Neural progenitor cell (in vitro differentiated cells): ENCODE data around the gene HS3ST5. TPM values are rescaled to one million over a fixed set of nuclear protein-coding genes. Genes with fewer than 3 reads are reported as not detected.
A peak's percentile ranks its signal among the peaks of the same experiment; 100 is the strongest.

Experiments used
- DNase-seq: peaks from one replicate; pipeline ENCODE4 v3.0.0-alpha.2; 2016; ENCODE audit warnings: low spot score
- H2AFZ ChIP-seq: fragments of 200-600 bp; sonication (generic); replicated peaks from 2 replicates; pipeline ENCODE4 v1.6.1; 2016; ENCODE audit warnings: antibody characterized with exemption
- H3F3A ChIP-seq: fragments of 200-600 bp; sonication (generic); 2 replicates; pipeline ENCODE4 v1.6.1; 2016; ENCODE audit warnings: antibody characterized with exemption, low read depth
- H3K27ac ChIP-seq: fragments of 200-600 bp; sonication (generic); 2 replicates; pipeline ENCODE4 v1.5.1; 2016; ENCODE audit warnings: mild to moderate bottlenecking
- H3K27me3 ChIP-seq: fragments of 200-600 bp; sonication (generic); 2 replicates; pipeline ENCODE4 v1.6.1; 2016; ENCODE audit warnings: mild to moderate bottlenecking, moderate library complexity
- H3K36me3 ChIP-seq: fragments of 200-600 bp; sonication (generic); 2 replicates; pipeline ENCODE4 v1.5.1; 2016
- H3K4me1 ChIP-seq: fragments of 200-600 bp; sonication (generic); 2 replicates; pipeline ENCODE4 v1.6.1; 2016; ENCODE audit warnings: mixed run types
- H3K4me2 ChIP-seq: fragments of 200-600 bp; sonication (generic); 2 replicates; pipeline ENCODE4 v1.6.1; 2016
- H3K4me3 ChIP-seq: fragments of 200-600 bp; sonication (generic); 2 replicates; pipeline ENCODE4 v1.5.1; 2016
- H3K79me2 ChIP-seq: fragments of 200-600 bp; sonication (generic); 2 replicates; pipeline ENCODE4 v1.6.1; 2016; ENCODE audit warnings: low read depth
- H3K9ac ChIP-seq: fragments of 200-600 bp; sonication (generic); 2 replicates; pipeline ENCODE4 v1.6.1; 2016
- H3K9me3 ChIP-seq: fragments of 200-600 bp; sonication (generic); 2 replicates; pipeline ENCODE4 v1.5.1; 2016; ENCODE audit warnings: low read depth
- H4K20me1 ChIP-seq: fragments of 200-600 bp; sonication (generic); 2 replicates; pipeline ENCODE4 v1.6.1; 2016; ENCODE audit warnings: low read depth
- H3K27ac Mint-ChIP-seq: 3 replicates; pipeline ENCODE4 v1.8.0; 2021; ENCODE audit warnings: mixed read lengths
- H3K27me3 Mint-ChIP-seq: 2 replicates; pipeline ENCODE4 v1.8.0; 2022; ENCODE audit warnings: low read depth, mild to moderate bottlenecking, inconsistent platforms, moderate library complexity, mixed read lengths; ENCODE audit not compliant: insufficient read depth
- H3K36me3 Mint-ChIP-seq: 3 replicates; pipeline ENCODE4 v1.8.0; 2021; ENCODE audit warnings: mixed read lengths
- H3K4me1 Mint-ChIP-seq: 3 replicates; pipeline ENCODE4 v1.8.0; 2021; ENCODE audit warnings: mixed read lengths
- H3K4me3 Mint-ChIP-seq: 3 replicates; pipeline ENCODE4 v1.8.0; 2021; ENCODE audit warnings: mild to moderate bottlenecking, moderate library complexity, mixed read lengths
- H3K9me3 Mint-ChIP-seq: 3 replicates; pipeline ENCODE4 v1.8.0; 2020; ENCODE audit warnings: mixed read lengths
- CTCF ChIP-seq: fragments of 200-600 bp; sonication (generic); IDR thresholded peaks from 2 replicates; pipeline ENCODE4 v1.5.1; 2017; ENCODE audit warnings: antibody characterized with exemption, mild to moderate bottlenecking
- EZH2 ChIP-seq: fragments of 200-600 bp; sonication (generic); IDR thresholded peaks from 2 replicates; pipeline ENCODE4 v1.6.1; 2017; ENCODE audit warnings: antibody characterized with exemption, mild to moderate bottlenecking, moderate library complexity
- EZH2phosphoT487 ChIP-seq: fragments of 200-600 bp; sonication (generic); IDR thresholded peaks from 2 replicates; pipeline ENCODE4 v1.6.1; 2017; ENCODE audit warnings: antibody characterized with exemption
- total RNA-seq: library from RNA; depleted of rRNA; stranded (reverse); fragments of >200 nt; gene quantifications from 2 replicates; pipeline ENCODE4 v1.2.3, GENCODE V29; 2015; ENCODE audit warnings: low replicate concordance

HS3ST5 gene
- total RNA-seq, 1 donor from 2014 or later, result 0.34 TPM

- H3K4me1 Mint-ChIP-seq, result peaks cover 42% of the 10 kb centered on the region
- TF ChIP-seq EZH2, result no peak
- no peak for TF ChIP-seq EZH2phosphoT487
- no peak for TF ChIP-seq CTCF
- Histone ChIP-seq H4K20me1 (no peaks in the 10 kb centered on the region), H3F3A (peaks cover 11% of the 10 kb centered on the region), H3K36me3 (no peaks in the 10 kb centered on the region), H3K27ac (no peak overlapping the region), H2AFZ (no peak overlapping the region), H3K4me2 (peak overlapping the region; percentile 7), H3K4me3 (no peak overlapping the region), H3K4me1 (peaks cover 38% of the 10 kb centered on the region), H3K27me3 (no peaks in the 10 kb centered on the region), H3K9ac (no peak overlapping the region), H3K79me2 (no peaks in the 10 kb centered on the region), H3K9me3 (no peaks in the 10 kb centered on the region)
- no peak overlapping the region for H3K4me3 Mint-ChIP-seq
- H3K27ac Mint-ChIP-seq, result no peak overlapping the region
- H3K9me3 Mint-ChIP-seq, result no peaks in the 10 kb centered on the region
- no peaks in the 10 kb centered on the region for H3K36me3 Mint-ChIP-seq
- peak; percentile 25 for DNase-seq
- no peaks in the 10 kb centered on the region for H3K27me3 Mint-ChIP-seq
These were observed 21.5 kb upstream of the HS3ST5 start for GRCh38 chr6:114364301-114364700.

GRCh38 chr6:114362957-114363356 lies 20.1 kb upstream of the HS3ST5 start:
- Mint-ChIP-seq H3K4me3 (no peak overlapping the region), H3K4me1 (peaks cover 48% of the 10 kb centered on the region), H3K9me3 (no peaks in the 10 kb centered on the region), H3K36me3 (no peaks in the 10 kb centered on the region), H3K27me3 (no peaks in the 10 kb centered on the region), H3K27ac (no peak overlapping the region)
- TF ChIP-seq CTCF (no peak), EZH2 (no peak), EZH2phosphoT487 (no peak)
- Histone ChIP-seq H2AFZ (no peak overlapping the region), H3K36me3 (no peaks in the 10 kb centered on the region), H3K27me3 (no peaks in the 10 kb centered on the region), H3F3A (peaks cover 11% of the 10 kb centered on the region), H3K79me2 (no peaks in the 10 kb centered on the region), H3K9ac (no peak overlapping the region), H3K4me2 (peak overlapping the region; percentile 32), H3K9me3 (no peaks in the 10 kb centered on the region), H4K20me1 (no peaks in the 10 kb centered on the region), H3K27ac (no peak overlapping the region), H3K4me3 (no peak overlapping the region), H3K4me1 (peaks cover 38% of the 10 kb centered on the region)
- DNase-seq, result peak; percentile 51

- no peaks in the 10 kb centered on the region for H3K79me2 ChIP-seq
- H3K27ac ChIP-seq, result no peak overlapping the region
- H3K27ac Mint-ChIP-seq, result peak overlapping the region; percentile 22
- H3K9ac ChIP-seq, result no peak overlapping the region
- peaks cover 51% of the 10 kb centered on the region for H3K4me1 Mint-ChIP-seq
- no peaks in the 10 kb centered on the region for H3K9me3 ChIP-seq
- no peaks in the 10 kb centered on the region for H3K27me3 Mint-ChIP-seq
- H3K4me2 ChIP-seq, result peak overlapping the region; percentile 32
- H3K9me3 Mint-ChIP-seq, result no peaks in the 10 kb centered on the region
- no peaks in the 10 kb centered on the region for H3K36me3 ChIP-seq
- H3F3A ChIP-seq, result peaks cover 11% of the 10 kb centered on the region
- no peaks in the 10 kb centered on the region for H3K36me3 Mint-ChIP-seq
- no peaks in the 10 kb centered on the region for H3K27me3 ChIP-seq
- peaks cover 38% of the 10 kb centered on the region for H3K4me1 ChIP-seq
- DNase-seq, result no peak
- no peak overlapping the region for H3K4me3 Mint-ChIP-seq
- no peaks in the 10 kb centered on the region for H4K20me1 ChIP-seq
- no peak overlapping the region for H2AFZ ChIP-seq
- TF ChIP-seq EZH2phosphoT487 (no peak), EZH2 (no peak), CTCF (no peak)
- no peak overlapping the region for H3K4me3 ChIP-seq
These were observed 19.6 kb upstream of the HS3ST5 start for GRCh38 chr6:114362396-114362795.
